K562 (cell line): ENCODE measurements around the gene DGKZ.

ENCODE experiments used
- BHLHE40 ChIP-seq: IDR thresholded peaks from 2 replicates; pipeline ENCODE4 v1.6.1; 2011; ENCODE audit warnings: low read length, improper control_type of control experiment
- GABPA ChIP-seq: fragments of 200-800 bp; sonication (Bioruptor generic); conservative IDR thresholded peaks from 2 replicates; pipeline ENCODE4 v1.6.1; 2016; ENCODE audit warnings: low read depth, missing genetic modification characterization, missing compliant biosample characterization
- KAT2B ChIP-seq: IDR thresholded peaks from one replicate; pipeline ENCODE4 v1.6.1; 2012; ENCODE audit warnings: low read depth, mild to moderate bottlenecking, control low read depth, inconsistent platforms, low read length, moderate library complexity
- MECOM ChIP-seq: fragments of 250-450 bp; sonication (Bioruptor Pico); IDR thresholded peaks from 2 replicates; pipeline ENCODE4 v1.8.0; 2022; ENCODE audit warnings: inconsistent platforms
- POLR2A ChIP-seq: fragments of 450-650 bp; conservative IDR thresholded peaks from 2 replicates; pipeline ENCODE4 v1.6.1; 2016
- RBBP5 ChIP-seq: fragments of 200-600 bp; sonication (generic); IDR thresholded peaks from 2 replicates; pipeline ENCODE4 v1.6.1; 2012; ENCODE audit warnings: borderline replicate concordance, mild to moderate bottlenecking, low read length, control low read depth, inconsistent platforms; ENCODE audit not compliant: insufficient read depth, poor library complexity, severe bottlenecking
- ZNF174 ChIP-seq: fragments of 250-450 bp; sonication (Bioruptor Pico); IDR thresholded peaks from 2 replicates; pipeline ENCODE4 v1.4.0; 2020; ENCODE audit warnings: mild to moderate bottlenecking
- ZNF77 ChIP-seq: fragments of 250-450 bp; sonication (Bioruptor Pico); IDR thresholded peaks from 2 replicates; pipeline ENCODE4 v1.5.0; 2020
- TF ChIP-seq, protein P1 (sequence below): sonication (generic); formaldehyde crosslinking; IDR thresholded peaks from 2 replicates; pipeline ENCODE4 v1.8.0; 2022; ENCODE audit warnings: mild to moderate bottlenecking, missing genetic modification reagents
- TF ChIP-seq, protein P2 (sequence below): sonication (generic); formaldehyde crosslinking; IDR thresholded peaks from 2 replicates; pipeline ENCODE4 v1.8.1; 2023; ENCODE audit warnings: mild to moderate bottlenecking, missing genetic modification reagents
- TF ChIP-seq, protein P3 (sequence below): sonication (generic); formaldehyde crosslinking; IDR thresholded peaks from 2 replicates; pipeline ENCODE4 v1.8.1; 2022; ENCODE audit warnings: missing genetic modification reagents

DNA sequence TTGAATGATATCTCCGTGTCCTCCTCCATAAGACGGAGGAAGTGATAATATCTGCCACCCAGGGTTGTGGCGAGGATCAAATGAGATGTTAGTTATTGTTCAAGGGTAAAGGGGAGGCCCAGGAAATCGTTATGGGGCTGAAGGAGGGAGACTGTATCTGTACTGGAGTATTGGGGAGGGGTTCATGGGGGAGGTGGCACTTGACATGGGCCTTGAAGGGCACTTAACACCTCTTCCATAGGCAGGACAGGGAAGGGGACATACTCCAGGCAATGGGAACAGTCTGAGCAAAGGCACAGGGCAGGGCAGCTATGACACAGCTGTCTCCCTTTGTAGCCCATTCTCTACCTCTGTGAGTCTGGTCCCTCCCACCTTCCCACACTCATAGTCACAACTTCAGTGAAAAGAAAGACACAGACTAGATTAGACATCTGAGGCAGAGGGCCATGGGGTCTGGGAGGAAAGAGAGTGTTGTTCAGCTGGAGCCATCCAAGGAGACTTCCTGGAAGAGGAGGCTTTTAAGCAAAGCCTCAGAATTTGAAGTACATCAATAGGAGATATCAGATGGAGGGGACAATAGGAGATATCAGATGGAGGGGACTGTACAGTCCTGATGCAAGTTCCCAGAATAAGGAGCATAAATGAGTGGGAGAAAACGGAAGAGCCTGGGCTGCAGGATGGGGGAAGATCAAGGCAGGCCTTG, 15.8 kb upstream of the DGKZ start:
- TF ChIP-seq GABPA (tag) (no peak), MECOM (CRISPR knock-in tag) (no peak), BHLHE40 (no peak), POLR2A (no peak), RBBP5 (no peak), KAT2B (no peak), ZNF77 (CRISPR knock-in tag) (no peak), ZNF174 (no peak)
- TF ChIP-seq, protein P1, sequence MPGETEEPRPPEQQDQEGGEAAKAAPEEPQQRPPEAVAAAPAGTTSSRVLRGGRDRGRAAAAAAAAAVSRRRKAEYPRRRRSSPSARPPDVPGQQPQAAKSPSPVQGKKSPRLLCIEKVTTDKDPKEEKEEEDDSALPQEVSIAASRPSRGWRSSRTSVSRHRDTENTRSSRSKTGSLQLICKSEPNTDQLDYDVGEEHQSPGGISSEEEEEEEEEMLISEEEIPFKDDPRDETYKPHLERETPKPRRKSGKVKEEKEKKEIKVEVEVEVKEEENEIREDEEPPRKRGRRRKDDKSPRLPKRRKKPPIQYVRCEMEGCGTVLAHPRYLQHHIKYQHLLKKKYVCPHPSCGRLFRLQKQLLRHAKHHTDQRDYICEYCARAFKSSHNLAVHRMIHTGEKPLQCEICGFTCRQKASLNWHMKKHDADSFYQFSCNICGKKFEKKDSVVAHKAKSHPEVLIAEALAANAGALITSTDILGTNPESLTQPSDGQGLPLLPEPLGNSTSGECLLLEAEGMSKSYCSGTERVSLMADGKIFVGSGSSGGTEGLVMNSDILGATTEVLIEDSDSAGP = no peak
- TF ChIP-seq, protein P2, sequence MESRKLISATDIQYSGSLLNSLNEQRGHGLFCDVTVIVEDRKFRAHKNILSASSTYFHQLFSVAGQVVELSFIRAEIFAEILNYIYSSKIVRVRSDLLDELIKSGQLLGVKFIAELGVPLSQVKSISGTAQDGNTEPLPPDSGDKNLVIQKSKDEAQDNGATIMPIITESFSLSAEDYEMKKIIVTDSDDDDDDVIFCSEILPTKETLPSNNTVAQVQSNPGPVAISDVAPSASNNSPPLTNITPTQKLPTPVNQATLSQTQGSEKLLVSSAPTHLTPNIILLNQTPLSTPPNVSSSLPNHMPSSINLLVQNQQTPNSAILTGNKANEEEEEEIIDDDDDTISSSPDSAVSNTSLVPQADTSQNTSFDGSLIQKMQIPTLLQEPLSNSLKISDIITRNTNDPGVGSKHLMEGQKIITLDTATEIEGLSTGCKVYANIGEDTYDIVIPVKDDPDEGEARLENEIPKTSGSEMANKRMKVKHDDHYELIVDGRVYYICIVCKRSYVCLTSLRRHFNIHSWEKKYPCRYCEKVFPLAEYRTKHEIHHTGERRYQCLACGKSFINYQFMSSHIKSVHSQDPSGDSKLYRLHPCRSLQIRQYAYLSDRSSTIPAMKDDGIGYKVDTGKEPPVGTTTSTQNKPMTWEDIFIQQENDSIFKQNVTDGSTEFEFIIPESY (CRISPR knock-in tag) = no peak
- TF ChIP-seq, protein P3, sequence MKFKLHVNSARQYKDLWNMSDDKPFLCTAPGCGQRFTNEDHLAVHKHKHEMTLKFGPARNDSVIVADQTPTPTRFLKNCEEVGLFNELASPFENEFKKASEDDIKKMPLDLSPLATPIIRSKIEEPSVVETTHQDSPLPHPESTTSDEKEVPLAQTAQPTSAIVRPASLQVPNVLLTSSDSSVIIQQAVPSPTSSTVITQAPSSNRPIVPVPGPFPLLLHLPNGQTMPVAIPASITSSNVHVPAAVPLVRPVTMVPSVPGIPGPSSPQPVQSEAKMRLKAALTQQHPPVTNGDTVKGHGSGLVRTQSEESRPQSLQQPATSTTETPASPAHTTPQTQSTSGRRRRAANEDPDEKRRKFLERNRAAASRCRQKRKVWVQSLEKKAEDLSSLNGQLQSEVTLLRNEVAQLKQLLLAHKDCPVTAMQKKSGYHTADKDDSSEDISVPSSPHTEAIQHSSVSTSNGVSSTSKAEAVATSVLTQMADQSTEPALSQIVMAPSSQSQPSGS (CRISPR knock-in tag) = no peak
